Smooth muscle cell (in vitro differentiated cells): ENCODE results near the gene ANO10. TPM values are rescaled to one million over a fixed set of nuclear protein-coding genes. Genes with fewer than 3 reads are reported as not detected.

Experiments
- DNase-seq: peaks from one replicate; lab custom pipeline; 2025; ENCODE audit not compliant: unreplicated experiment; lab: John Stamatoyannopoulos, UW
- H2AFZ ChIP-seq: fragments of 200-600 bp; sonication (generic); 2 replicates; pipeline ENCODE4 v1.6.0; 2016; ENCODE audit warnings: antibody characterized with exemption, low read depth, mild to moderate bottlenecking
- H3F3A ChIP-seq: fragments of 200-600 bp; sonication (generic); 2 replicates; pipeline ENCODE4 v1.6.0; 2017; ENCODE audit warnings: antibody characterized with exemption, low read depth
- H3K27ac ChIP-seq: fragments of 200-600 bp; sonication (generic); 2 replicates; pipeline ENCODE4 v1.5.1; 2016; ENCODE audit warnings: low read depth, mild to moderate bottlenecking
- H3K27me3 ChIP-seq: fragments of 200-600 bp; sonication (generic); 2 replicates; pipeline ENCODE4 v1.6.1; 2016; ENCODE audit warnings: low read depth, mild to moderate bottlenecking
- H3K36me3 ChIP-seq: fragments of 200-600 bp; sonication (generic); 2 replicates; pipeline ENCODE4 v1.5.1; 2016; ENCODE audit warnings: low read depth
- H3K4me1 ChIP-seq: fragments of 200-600 bp; sonication (generic); 2 replicates; pipeline ENCODE4 v1.5.1; 2016; ENCODE audit warnings: low read depth
- H3K4me2 ChIP-seq: fragments of 200-600 bp; sonication (generic); 2 replicates; pipeline ENCODE4 v1.6.0; 2016; ENCODE audit warnings: mild to moderate bottlenecking
- H3K4me3 ChIP-seq: fragments of 200-600 bp; sonication (generic); 2 replicates; pipeline ENCODE4 v1.5.1; 2016; ENCODE audit warnings: mild to moderate bottlenecking
- H3K79me2 ChIP-seq: fragments of 200-600 bp; sonication (generic); 2 replicates; pipeline ENCODE4 v1.6.0; 2016; ENCODE audit warnings: low read depth, mild to moderate bottlenecking
- H3K9ac ChIP-seq: fragments of 200-600 bp; sonication (generic); 2 replicates; pipeline ENCODE4 v1.6.0; 2016; ENCODE audit warnings: low read depth
- H3K9me3 ChIP-seq: fragments of 200-600 bp; sonication (generic); replicated peaks from 2 replicates; pipeline ENCODE4 v1.5.1; 2016; ENCODE audit warnings: low read depth
- H4K20me1 ChIP-seq: fragments of 200-600 bp; sonication (generic); 2 replicates; pipeline ENCODE4 v1.6.0; 2016; ENCODE audit warnings: low read depth
- CTCF ChIP-seq: fragments of 200-600 bp; sonication (generic); IDR thresholded peaks from 2 replicates; pipeline ENCODE4 v1.5.1; 2017; ENCODE audit warnings: borderline replicate concordance, mild to moderate bottlenecking, antibody characterized with exemption; ENCODE audit not compliant: insufficient read depth, poor library complexity, severe bottlenecking
- WGBS: methylation state at CpG from one replicate; pipeline ENCODE4 v1.1.7; 2016; ENCODE audit warnings: low lambda C conversion rate; 5-methylcytosine and 5-hydroxymethylcytosine counted together
- polyA plus RNA-seq: library from polyadenylated mRNA; unstranded; fragments of >200 nt; fragmentation: Nextera tagmentation; extraction: Ambion mirVana; gene quantifications from 2 replicates; pipeline ENCODE4 v1.2.1, GENCODE V29; 2016
- small RNA-seq: library from RNA; depleted of rRNA; stranded (forward); fragments of <200 nt; gene quantifications from one replicate; pipeline ENCODE3, GENCODE V24; 2014
- total RNA-seq: library from RNA; depleted of rRNA; stranded (reverse); fragments of >200 nt; gene quantifications from 2 replicates; pipeline ENCODE4 v1.2.3, GENCODE V29; 2014

The ANO10 gene
- total and polyA plus RNA-seq, 2 experiments from 2014 or later: 19.2 to 25.3 TPM

GRCh38 chr3:43317461-43318316, 304.1 kb downstream of the ANO10 start:
- no peak overlapping the region for H3K4me2 ChIP-seq

GRCh38 chr3:43316783-43317460, 304.9 kb downstream of the ANO10 start:
- no peak overlapping the region for H3K9ac ChIP-seq
- peaks cover 70% of the 10 kb centered on the region for H4K20me1 ChIP-seq
- H3K4me1 ChIP-seq: peaks cover 6% of the 10 kb centered on the region
- no peak overlapping the region for H2AFZ ChIP-seq
- H3K27ac ChIP-seq: no peak overlapping the region
- no peaks in the 10 kb centered on the region for H3K9me3 ChIP-seq
- no peaks in the 10 kb centered on the region for H3K27me3 ChIP-seq
- no peaks in the 10 kb centered on the region for H3K36me3 ChIP-seq
- peaks cover 22% of the 10 kb centered on the region for H3K79me2 ChIP-seq
- TF ChIP-seq CTCF: no peak
- DNase-seq: no peak
- WGBS: 82% methylated on average over 4 of the region's 4 CpGs
- H3K4me3 ChIP-seq: no peak overlapping the region
- H3F3A ChIP-seq: no peaks in the 10 kb centered on the region
- no peak overlapping the region for H3K4me2 ChIP-seq

More at GRCh38 chr3:43317461-43318316, 304.1 kb downstream of the ANO10 start:
- H3K4me1 ChIP-seq: peaks cover 6% of the 10 kb centered on the region
- H3F3A ChIP-seq: no peaks in the 10 kb centered on the region
- no peaks in the 10 kb centered on the region for H3K9me3 ChIP-seq
- no peak overlapping the region for H3K27ac ChIP-seq
- 89% methylated on average over 8 of the region's 8 CpGs for WGBS
- no peak for TF ChIP-seq CTCF
- H3K9ac ChIP-seq: no peak overlapping the region
- no peak overlapping the region for H2AFZ ChIP-seq
- H3K27me3 ChIP-seq: no peaks in the 10 kb centered on the region
- H3K4me3 ChIP-seq: no peak overlapping the region
- no peaks in the 10 kb centered on the region for H3K36me3 ChIP-seq
- DNase-seq: no peak
- peaks cover 22% of the 10 kb centered on the region for H3K79me2 ChIP-seq
- peaks cover 65% of the 10 kb centered on the region for H4K20me1 ChIP-seq

Small RNA genes within 50 kb of the gene (small RNA-seq; reads per million reads assigned to genes)
- gene RF00019: not detected

Other genes with a start within 250 kb of the ANO10 start
- 9.3 and 12.1 TPM in 2 replicates for gene ABHD5, start 68.9 kb upstream of the ANO10 start, total RNA-seq
- gene ABHD5, start 68.9 kb upstream of the ANO10 start, polyA plus RNA-seq: 8.6 and 9.2 TPM in 2 replicates